ENCODE measurements around the gene GRIK2.

The GRIK2 gene

DNA sequence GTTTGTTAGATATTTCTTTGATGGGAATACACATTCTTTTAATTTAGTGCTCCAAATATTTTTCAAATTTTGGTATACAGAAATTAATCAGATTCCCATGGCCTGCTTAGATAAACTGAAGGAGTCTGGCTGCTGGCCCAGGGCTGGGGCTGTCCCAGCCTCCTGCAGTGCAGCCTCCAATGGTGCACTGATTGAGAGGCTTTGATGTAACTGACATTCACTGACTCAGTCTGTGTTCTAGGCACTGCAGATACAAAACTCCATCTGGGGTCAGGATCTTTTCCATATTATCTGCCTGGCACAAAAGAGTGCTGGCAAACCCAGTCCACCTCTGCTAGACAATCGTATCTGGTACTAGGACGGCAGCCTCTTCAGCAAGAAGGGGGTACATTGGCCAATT lies 64.8 kb downstream of the GRIK2 start:
- DNase-seq: no peak

DNA sequence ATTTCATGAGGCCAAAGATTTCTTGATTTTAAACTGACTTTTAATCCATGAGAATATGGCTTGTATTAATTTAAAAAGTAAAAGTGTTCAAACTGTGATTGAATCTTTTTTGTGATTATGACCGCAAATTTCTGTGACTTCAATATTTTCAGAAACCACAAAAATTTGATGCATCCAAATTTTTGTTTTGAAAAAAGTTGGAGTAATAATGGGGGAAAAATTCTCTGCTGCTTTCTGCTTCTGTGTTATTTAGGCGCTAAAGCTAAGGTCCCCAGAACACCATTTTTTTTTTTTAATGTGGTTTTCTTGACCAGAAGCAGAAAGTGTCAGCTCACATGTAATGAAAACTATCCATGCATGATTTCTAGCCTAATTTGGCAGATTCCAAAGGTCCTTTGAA lies 65.3 kb downstream of the GRIK2 start:
- DNase-seq: no peak

DNA sequence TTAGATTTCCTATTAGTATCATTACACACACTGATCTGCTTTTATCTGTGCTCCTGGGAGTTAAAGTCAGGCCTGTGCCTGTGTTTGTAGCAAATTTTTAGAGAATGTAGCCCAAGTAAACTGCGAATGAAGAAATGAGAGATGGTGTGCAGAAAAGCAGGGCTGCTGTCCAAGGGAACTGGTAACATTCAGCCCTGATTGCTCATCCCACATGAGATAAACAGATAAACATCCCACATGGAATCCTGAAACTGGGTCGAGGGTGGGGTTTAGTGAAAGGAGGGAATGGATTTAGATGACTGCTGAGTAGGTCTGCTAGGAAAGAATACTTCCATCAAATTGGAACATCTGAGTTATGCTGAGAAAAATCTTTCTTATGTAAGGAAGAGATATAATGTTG lies 69.1 kb downstream of the GRIK2 start:
- no peak for DNase-seq

DNA sequence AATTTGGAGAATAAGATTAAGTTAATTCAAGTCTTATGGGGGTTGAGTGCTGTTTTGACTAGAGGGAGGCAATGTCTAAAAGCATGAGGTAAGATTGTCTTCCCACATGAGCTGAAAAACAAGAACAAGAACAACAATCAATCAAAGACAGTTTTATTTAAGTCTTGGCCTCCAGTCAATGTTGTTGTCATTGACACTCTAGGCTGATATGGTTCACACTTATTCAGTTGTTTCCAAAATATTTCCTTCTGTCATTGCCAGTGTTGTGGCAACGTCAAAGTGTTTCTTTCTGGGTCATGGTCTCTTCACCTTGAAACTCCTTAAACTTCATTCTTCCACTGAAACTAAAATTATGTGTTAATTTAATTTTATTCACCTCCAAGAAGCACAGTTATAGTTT lies 72.4 kb downstream of the GRIK2 start:
- DNase-seq: no peak

DNA sequence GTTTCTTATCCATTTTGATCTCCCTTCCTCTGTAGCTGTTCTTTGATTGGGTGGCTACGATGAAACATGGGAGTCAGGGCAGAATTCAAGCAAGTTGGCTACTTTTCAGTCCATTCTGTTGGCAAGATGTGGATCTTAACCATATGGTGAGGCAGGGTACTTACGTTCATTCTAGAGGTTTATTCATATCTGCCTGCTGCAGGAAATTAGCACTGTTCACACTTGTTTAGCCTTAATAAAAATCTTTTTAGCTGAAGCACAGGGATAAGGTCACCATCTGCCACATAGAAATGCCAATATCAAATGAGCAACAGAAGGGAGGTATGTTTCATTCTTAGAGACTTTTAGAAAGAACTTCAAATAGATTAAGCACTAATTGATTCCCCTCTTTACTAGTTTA lies 83.9 kb downstream of the GRIK2 start:
- no peak for DNase-seq

DNA sequence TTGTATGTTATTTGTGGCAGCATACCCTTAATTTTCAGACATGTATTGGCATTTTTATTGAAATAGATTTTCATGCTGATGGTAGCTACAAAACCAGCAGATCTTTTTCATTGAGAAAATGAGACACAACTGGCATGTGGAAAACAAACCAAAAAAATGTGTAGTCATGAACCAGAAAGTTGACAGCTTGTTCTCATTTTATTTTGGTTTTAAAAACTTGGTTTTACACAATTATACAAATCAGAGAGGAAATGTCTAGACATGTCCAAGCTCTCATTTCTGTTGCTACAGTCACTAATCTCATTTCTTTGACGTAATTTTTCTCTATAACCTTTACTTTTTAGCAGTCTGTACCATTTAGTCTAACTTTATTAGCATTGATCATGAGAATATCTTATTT lies 85.4 kb downstream of the GRIK2 start:
- DNase-seq: no peak

DNA sequence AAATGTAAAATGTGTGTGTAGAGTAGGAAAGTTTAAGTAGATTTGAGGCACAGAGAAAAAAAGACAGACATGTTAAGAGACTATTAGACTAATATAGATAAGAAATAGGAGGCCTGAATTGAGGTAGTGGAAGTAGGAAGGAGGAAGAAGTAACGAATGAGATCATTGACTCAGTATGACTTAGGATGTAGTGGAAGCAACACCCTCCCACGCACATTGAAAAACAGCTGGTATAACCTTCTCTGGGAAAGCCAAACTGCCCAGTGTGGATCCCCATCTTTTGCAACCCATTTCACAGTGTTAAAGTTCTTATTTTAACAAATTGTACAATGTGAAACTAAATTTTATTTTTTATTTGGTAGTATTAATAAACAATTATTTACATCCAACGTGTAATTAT lies 89.1 kb downstream of the GRIK2 start:
- no peak for DNase-seq

DNA sequence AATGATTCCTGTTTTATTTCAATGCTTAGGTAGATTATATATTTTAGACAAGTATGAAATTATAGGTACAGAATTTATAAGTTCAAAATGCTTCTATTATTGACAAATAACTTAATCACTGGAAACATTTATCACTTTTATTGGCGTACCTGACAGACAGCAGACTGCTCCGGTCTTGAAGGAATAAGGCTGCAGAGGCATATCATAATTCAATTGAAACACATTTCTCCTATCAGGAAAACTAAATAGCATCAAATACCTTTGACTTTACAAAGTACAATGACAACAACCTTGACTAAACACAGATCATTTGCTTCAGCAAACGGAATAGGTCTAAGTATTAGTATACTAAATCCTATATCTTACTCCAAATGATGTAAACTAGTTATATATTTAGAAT lies 91.3 kb downstream of the GRIK2 start:
- DNase-seq: no peak

DNA sequence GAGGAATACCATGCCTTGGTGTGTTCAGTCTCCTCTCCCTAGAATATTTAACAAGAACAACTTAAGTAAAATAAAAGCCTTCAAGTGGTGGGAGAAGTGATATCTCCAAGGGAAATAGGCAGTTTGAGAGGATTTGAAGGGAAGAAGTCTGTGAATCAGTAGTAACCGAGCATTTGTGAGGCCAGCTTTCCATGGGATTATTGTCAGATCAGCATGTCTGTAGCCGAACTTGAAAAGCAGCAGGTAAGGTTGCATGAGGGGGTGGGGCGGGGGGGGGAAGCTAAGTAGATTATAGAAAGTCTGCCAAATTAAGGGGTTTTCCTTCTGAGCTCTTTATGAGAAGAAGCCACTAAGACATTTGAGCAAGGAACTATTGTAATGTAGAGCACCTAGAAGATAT lies 92.6 kb downstream of the GRIK2 start:
- DNase-seq: no peak

DNA sequence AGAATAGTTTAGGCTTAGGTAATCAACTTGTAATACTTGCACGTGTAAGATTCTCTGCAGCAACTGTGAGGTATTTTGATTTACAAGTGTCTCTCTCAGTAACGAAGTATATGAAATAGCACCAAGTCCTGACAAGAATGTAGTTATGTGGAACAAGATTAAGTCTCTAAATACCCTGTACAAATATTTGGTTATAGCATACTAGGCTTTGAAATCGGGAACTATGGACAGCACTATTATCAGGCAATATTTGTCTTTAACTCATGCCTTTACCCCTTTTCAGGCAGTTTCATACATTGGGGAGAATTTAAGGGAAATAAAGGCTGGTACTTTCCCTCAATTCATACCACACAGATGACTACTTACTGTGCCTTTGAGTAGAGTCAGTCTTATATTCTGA lies 93.2 kb downstream of the GRIK2 start:
- no peak for DNase-seq

DNA sequence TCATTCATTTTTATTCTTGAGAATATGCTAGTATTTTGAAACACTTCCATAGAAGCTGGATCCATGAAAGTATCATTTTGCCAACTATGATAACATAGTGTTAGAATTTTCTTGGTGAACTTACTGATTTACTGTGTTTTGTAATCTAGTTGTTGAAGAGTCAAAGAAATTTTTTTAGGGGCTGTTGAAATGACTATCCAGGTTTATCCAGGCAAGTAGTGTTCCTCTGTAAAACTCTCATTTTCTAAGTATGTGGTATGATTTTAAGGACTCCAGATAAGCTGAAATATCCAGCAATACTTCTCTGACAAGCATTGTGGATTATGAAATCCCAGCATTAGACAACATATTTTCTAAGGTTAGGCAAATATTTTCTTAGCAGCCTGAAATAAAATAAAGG lies 95.9 kb downstream of the GRIK2 start:
- no peak for DNase-seq

DNA sequence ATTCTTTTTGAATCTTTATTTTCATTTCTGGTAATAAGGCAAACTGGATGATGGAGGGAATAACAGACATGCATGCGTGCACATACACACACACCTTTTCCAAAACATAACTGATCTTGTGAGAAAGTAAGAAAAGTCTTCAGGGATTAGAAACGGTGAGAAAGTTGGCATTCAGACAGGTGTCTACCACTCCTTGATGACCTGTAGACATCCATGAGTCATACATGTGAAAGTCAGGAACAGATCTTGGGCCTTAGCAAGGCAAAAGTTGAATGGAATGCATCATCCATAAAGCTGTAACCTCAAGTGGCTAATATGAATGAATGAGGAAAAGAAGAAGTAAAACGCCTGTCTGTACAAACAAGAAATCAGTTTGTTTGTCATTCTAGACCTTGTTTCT lies 97.3 kb downstream of the GRIK2 start:
- DNase-seq: no peak

DNA sequence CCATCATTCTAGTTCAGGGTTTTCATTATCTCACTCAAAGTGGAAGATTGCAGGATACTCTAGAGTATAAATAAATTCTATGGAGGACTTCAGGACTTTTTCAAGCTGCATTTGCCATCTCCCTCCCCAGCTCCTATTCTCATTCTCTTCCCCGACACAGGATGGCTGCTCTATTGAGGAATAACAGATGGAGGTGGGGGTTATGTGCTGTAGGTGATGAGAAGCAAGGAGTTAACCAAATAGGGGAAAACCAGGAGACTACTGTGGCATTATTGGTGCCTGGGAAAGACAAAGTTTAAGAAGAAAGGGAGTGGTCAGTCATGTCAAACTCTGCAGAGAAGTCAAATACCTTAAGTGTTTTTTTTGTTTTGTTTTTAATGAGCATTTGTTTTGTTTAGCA lies 109.3 kb downstream of the GRIK2 start:
- DNase-seq: no peak

DNA sequence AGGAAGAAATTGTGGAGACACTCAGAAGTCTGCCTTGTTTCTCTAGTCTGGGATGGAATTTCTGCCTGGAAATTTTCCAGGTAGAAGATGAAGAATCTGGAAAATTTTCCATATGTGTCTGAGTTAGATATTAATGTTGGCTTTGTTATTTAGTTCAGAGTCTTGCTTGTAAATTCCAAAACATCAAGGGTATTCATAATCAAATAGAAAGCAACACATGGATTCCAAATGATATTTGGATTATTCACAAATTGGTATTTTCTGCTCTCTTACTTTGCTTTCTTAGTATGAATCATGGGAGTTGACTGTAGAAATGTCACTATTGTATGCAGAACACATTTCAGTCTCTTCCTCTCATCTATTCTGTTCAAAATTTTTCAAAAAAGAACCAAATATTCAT lies 116.0 kb downstream of the GRIK2 start:
- DNase-seq: no peak

DNA sequence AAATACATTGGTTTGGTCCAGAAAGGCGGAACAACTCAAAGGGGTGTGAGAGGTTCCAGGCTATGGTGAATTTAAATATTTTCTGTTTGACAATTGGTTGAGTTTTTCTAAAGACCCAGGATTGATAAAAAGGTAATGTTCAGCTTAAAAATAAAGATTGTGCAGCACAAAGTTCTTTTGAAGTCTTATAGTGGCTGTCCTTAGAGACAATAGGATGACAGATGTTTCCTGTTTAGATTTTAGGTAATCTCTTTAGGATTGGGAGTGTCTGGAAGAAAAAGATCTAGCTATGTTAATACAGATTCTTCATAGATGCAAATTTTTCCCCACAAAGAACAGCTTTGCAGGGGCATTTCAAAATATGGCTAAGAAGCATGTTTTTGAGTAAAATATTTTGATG lies 119.7 kb downstream of the GRIK2 start:
- no peak for DNase-seq

DNA sequence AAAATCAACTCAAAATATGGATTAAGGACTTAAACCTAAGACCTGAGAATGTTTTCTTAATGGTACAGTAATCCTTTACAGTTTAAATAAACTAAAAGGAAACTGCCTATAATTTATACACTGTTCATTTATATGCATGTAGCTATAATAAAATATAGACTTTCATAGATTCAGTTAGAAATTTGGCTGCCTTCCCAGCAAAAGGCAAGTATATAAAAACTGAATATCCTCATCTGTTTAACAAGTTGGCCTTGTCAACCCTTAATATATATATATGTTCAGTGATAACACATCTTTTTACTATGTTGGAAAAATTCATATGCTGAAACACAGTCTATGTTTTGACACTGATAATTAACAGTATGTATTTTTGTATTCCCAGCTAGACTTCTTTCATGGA lies 123.1 kb downstream of the GRIK2 start:
- DNase-seq: no peak

DNA sequence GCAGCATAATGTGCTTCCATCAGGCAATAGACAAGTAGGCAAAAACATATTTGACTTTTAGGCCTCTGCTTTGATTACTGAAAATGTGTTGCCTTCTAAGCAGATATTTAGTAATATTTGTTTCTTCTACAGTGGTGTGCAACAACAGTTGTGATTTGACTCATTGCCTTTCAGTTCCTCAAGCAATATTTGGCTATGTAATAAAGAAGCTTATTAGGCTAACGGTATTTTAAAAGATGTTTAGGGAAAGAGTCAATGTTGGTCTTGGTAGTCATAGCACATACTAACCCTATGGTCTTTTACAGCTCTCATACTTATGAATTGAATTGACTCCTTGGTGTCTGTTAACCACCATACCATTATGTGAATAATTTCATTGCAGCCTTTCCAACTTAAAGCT lies 124.1 kb downstream of the GRIK2 start:
- DNase-seq: no peak

DNA sequence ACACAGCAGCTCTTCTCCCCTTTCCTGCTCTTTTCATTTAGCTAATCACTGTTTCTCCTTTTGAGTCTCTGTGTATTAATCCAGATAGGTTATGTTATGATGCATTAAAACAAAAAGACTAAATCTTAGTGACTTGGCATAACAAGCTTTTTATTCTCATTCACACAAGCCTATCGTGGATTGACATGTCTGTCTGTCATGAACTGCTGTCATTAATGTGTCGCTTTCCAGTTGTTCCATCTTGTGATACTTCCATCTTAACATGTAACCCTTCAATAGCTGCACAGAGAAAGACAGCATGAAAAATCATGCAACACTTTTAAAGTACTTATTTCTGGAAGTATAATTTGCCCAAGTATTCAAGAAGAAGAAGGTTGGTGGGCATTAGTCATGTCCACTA lies 128.7 kb downstream of the GRIK2 start:
- no peak for DNase-seq

DNA sequence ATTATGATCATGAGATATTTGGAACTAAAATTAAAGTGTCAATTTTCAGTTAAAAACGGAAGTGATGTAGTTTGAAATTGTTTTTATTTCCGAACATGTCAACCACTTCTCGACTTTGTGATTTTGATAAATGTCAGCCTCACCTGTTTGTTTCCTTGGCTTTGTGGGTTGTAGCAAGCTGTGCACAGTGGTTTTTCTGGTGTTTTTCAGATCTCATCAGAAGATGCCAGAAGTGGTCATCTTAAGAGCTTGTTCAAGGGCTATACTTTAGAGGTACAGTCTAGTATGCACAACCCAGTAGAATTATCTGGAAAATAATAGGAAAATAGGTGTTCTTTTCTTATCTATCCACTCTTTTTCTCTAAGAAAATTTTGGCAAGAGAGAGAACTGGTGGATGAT lies 134.0 kb downstream of the GRIK2 start:
- DNase-seq: no peak

DNA sequence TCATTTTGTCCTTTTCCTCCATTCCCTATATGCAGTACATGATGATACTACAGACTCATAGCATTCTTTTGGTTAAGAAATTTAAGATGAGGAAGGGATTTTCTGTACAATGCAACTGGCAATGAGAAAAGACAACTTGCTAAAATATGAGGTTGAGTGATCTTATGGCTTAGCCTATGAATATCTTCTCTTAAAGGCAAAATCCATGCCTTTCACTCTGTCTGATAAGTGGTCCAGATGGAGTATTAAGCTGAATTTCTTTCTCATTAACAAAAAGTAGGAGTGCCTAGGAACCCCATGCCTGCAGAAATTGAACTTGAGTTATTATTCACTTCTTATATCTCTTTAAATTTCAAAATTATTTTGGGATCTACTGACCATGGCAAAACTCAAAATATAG lies 135.3 kb downstream of the GRIK2 start:
- no peak for DNase-seq

DNA sequence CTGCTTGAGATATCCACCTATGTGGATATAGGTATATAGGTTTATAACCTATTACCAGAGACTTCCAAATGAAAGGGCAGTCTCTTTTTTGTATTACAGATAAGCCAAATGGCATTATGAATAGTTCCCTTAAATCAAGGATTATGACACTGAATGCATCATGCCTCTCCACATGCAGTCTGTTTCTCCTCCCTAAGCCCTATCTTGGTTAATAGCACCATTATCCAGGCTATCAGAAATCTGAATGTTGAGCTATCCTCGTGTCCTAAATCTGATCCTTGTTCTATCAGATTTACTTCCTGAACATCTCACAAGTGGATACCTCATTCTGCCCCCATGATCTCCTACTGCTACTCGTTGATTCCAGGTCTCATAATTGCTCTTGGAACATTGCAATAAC lies 138.0 kb downstream of the GRIK2 start:
- DNase-seq: no peak

DNA sequence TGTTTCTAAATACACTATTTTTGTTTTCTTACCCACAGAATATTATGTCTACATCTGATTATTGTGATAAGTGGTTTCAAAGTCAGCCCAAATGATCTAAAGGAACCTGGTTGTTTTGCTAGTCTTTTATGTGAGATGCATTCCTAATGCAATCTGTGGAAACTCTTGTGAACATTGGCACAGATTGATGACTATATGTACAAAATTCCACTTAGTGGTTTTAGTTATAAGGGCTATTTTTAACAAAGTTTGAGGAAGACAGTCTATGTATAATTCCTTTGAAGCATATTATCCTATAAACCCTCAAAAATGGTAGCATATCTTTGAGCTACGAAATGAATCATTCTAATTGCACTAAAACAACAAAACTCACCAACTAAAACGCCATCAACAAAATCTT lies 140.9 kb downstream of the GRIK2 start:
- no peak for DNase-seq

DNA sequence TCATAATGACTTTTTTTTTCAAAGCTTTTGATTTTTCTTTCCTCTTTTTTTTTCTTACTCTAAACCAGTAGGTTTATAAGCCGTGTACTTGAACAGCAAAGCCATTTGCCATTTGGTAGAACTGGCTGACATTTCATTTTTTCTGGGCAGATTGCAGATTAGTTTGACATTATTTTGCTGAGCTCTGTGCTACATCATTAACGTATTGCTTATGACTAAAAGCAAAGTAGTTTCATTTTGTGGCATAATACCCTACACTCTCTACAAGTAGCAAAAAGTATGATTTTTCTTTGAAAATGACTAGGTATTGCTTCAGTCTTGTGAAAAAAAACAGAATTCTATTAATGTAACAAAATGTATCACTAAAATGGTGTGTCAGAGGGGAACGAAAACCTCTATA lies 141.3 kb downstream of the GRIK2 start:
- DNase-seq: no peak

DNA sequence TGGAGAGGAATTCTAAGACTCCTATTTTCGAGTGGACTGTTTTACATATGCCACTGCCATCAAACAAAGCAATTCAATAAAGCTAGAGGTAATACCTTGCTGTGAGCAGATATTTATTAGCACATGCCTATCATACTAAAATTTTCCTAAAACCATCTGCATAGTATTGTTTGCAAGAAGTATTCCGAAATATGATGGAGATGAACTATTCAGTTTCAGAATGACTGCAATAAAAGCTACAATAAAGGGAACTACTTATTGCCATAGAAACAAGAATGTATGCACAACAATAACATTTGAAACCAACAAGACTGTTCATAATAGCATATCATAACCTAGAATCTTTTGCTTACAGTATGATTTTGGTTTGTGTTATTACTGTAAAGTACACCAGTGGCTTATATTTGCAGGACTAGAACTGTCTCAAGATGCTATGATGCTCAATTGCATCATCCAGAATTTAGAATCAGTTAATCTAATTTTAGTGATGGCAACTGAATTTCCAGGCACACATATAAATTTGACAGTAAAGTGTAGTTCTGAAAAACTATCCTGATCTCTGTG lies 144.3 kb downstream of the GRIK2 start:
- no peak for DNase-seq

DNA sequence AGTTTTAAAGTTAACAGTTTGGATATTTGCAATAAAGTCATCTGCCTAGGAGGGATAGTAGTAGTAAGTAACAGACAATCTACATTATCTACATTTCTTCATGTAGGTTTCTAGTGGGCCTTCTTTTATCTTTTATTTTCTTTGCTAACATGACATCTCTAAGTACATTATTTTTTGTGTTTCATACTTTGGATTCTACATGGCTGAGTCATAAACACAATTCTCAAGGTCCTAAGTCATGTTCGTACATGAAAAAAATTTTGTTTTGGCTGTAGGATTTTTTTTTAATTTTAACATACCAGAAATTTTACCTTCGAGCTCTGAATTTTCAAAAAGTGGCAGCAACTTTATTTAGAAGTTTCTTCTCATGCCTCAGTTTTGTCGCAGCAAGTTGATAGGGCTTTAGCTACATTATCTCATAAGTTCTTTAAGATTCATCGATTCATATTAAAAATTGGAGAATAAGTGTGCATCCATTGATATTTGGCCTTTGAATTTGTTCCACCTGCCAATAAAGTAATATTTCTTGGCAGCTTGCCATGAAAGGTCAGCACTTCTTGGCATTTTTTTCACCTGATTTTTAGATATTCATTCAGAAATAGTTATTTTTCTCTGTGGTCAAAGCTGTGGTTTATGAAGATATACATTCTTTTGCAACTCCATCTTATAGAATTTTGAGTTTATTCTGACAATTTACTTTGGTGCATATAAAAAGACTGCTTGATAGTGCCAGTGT lies 146.2 kb downstream of the GRIK2 start:
- no peak for DNase-seq
